NCI-H524 (cell line): ENCODE data around the gene AXL.
"Not testable (repeated sequence)": the region's sequence is repeated elsewhere in the genome, so short reads cannot be mapped to it uniquely, and the experiment has no call there.

Source experiments
- DNase-seq, 2 experiments: peaks; one replicate each; lab custom pipeline; 2025; lab: John Stamatoyannopoulos, UW

Gene AXL

GRCh38 chr19:41218615-41219507, at the start of gene AXL:
AXL (plus strand) TSS chr19:41219223; CDS start chr19:41219393, 170 bp downstream.
- no peak for DNase-seq

GRCh38 chr19:41172297-41173164, 46.5 kb upstream of the AXL start:
- no peak for DNase-seq

- no peak for DNase-seq
These were observed 44.6 kb upstream of the AXL start for GRCh38 chr19:41174297-41174928.

GRCh38 chr19:41175801-41176777, 42.9 kb upstream of the AXL start:
- DNase-seq = no peak

- not testable (repeated sequence) for DNase-seq
These were observed 38.9 kb upstream of the AXL start for GRCh38 chr19:41180173-41180572.

GRCh38 chr19:41186971-41187883, 31.8 kb upstream of the AXL start:
- no peak for DNase-seq

- no peak for DNase-seq
These were observed 31.1 kb upstream of the AXL start for GRCh38 chr19:41187884-41188279.

- no peak for DNase-seq
These were observed 29.5 kb upstream of the AXL start for GRCh38 chr19:41189425-41190065.

- DNase-seq = no peak
These were observed 26.2 kb upstream of the AXL start, which contains the start of gene CYP2S1 for GRCh38 chr19:41192574-41193429. CYP2S1 (plus strand) TSS chr19:41193219; CDS start chr19:41193265, 46 bp downstream.

GRCh38 chr19:41193430-41194156, 25.4 kb upstream of the AXL start:
- no peak for DNase-seq

GRCh38 chr19:41194157-41194552, 24.9 kb upstream of the AXL start:
- no peak for DNase-seq

GRCh38 chr19:41195675-41196497, 23.1 kb upstream of the AXL start:
- DNase-seq = no peak

- DNase-seq = no peak
These were observed 20.5 kb upstream of the AXL start for GRCh38 chr19:41198559-41198958.

GRCh38 chr19:41203371-41203770, 15.7 kb upstream of the AXL start:
- no peak for DNase-seq

- DNase-seq = peak in 1 of 2 experiments; percentile 68
These were observed 14.7 kb upstream of the AXL start for GRCh38 chr19:41204338-41204737.

- DNase-seq = peak in 1 of 2 experiments; percentile 18
These were observed 13.0 kb upstream of the AXL start for GRCh38 chr19:41205995-41206394.

- no peak for DNase-seq
These were observed 12.6 kb upstream of the AXL start for GRCh38 chr19:41206456-41206855.
